ENCODE measurements around the gene RGS7.

DNA sequence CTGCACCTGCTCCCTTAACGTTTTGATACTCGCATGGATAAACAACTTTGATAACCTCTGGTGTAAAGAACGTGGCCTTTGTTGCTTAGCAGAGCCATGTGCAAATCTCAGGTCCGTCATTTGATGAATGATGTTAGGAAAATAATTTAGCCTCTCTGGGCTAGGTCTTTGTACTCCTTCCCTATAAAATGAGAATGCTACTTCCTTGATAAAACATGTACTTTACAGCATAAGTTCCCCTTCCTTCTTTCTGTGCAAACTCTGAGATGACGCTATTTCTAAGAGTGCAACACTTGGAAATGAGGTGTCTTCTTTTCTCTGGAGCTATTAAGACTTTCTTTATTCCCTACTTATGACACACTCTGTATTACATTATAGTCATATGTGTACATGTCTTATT is 243.4 kb downstream of the RGS7 start:
- no peak for TF ChIP-seq CTCF (IDR thresholded peaks at IDR 0.05; ENCODE audit: poor library complexity, severe bottlenecking)
- TF ChIP-seq POLR2AphosphoS5 (IDR thresholded peaks at IDR 0.05) = no peak
- TF ChIP-seq RAD21 (conservative IDR thresholded peaks at IDR 0.05) = no peak
- TF ChIP-seq EZH2 (IDR thresholded peaks at IDR 0.05; ENCODE audit: borderline replicate concordance, insufficient read depth, low read length, poor library complexity, severe bottlenecking) = no peak
